SK-N-SH (cell line): ENCODE results near the gene NTM. TPM values are rescaled to one million over a fixed set of nuclear protein-coding genes. Genes with fewer than 3 reads are reported as not detected.

Experiments used
- CTCF ChIA-PET: fragments of 300-600, 350-600 bp; formaldehyde crosslinking; extraction: SDS; loops from one replicate; lab custom pipeline; 2021; lab: Yijun Ruan, JAX
- POLR2A ChIA-PET: fragments of 350-600 bp; sonication (Branson Sonifier 250); formaldehyde crosslinking; extraction: SDS; loops from one replicate; lab custom pipeline; 2020; ENCODE audit warnings: antibody characterized with exemption, inconsistent platforms; lab: Yijun Ruan, JAX
- DNase-seq: peaks from one replicate; pipeline ENCODE4 v3.0.0; 2012
- H2AFZ ChIP-seq: fragments of 200-600 bp; sonication (generic); 2 replicates; pipeline ENCODE4 v1.8.1; 2016; ENCODE audit warnings: antibody characterized with exemption, mild to moderate bottlenecking, low read depth
- H3F3A ChIP-seq: fragments of 200-600 bp; sonication (generic); replicated peaks from 2 replicates; pipeline ENCODE3; 2016; ENCODE audit warnings: antibody characterized with exemption, mild to moderate bottlenecking; ENCODE audit not compliant: insufficient read depth
- H3K27ac ChIP-seq, 2 experiments: fragments of 200-500 bp in 1 of 2; fragments of 200-600 bp in 1 of 2; sonication (Bioruptor generic) in 1 of 2; sonication (generic), shearing (Covaris generic) in 1 of 2; 2 replicates each; pipeline versions ENCODE4 v1.5.1 to v1.6.1; 2014 to 2016; ENCODE audit warnings: low read depth in 2 of 2, inconsistent platforms in 1 of 2, low read length in 1 of 2, mild to moderate bottlenecking in 1 of 2, mixed read lengths in 1 of 2
- H3K27me3 ChIP-seq: fragments of 200-600 bp; sonication (generic), shearing (Covaris generic); 2 replicates; pipeline ENCODE4 v1.6.1; 2016; ENCODE audit warnings: mixed run types; ENCODE audit not compliant: insufficient read depth
- H3K36me3 ChIP-seq, 2 experiments: fragments of 200-500 bp in 1 of 2; fragments of 200-600 bp in 1 of 2; sonication (Bioruptor generic) in 1 of 2; sonication (generic) in 1 of 2; replicated peaks in 1 of 2; 2 replicates each; pipeline versions ENCODE3 to v1.5.1; 2014 to 2016; ENCODE audit warnings: low read length in 1 of 2, mild to moderate bottlenecking in 1 of 2; ENCODE audit not compliant: insufficient read depth in 2 of 2, control insufficient read depth in 1 of 2
- H3K4me1 ChIP-seq, 2 experiments: fragments of 200-500 bp in 1 of 2; fragments of 200-600 bp in 1 of 2; sonication (Bioruptor generic) in 1 of 2; sonication (generic), shearing (Covaris generic) in 1 of 2; 2 replicates each; pipeline versions ENCODE4 v1.5.1 to v1.6.1; 2014 to 2016; ENCODE audit warnings: low read depth in 1 of 2, low read length in 1 of 2, mixed run types in 1 of 2; ENCODE audit not compliant: insufficient read depth in 2 of 2, control insufficient read depth in 1 of 2
- H3K4me2 ChIP-seq: fragments of 200-600 bp; sonication (generic), shearing (Covaris generic); 2 replicates; pipeline ENCODE4 v1.6.1; 2017; ENCODE audit warnings: mixed run types
- H3K4me3 ChIP-seq, 2 experiments: fragments of 200-500 bp in 1 of 2; fragments of 200-600 bp in 1 of 2; sonication (Bioruptor generic) in 1 of 2; sonication (generic), shearing (Covaris generic) in 1 of 2; 2 replicates each; pipeline versions ENCODE4 v1.5.1 to v1.8.1; 2014 to 2016; ENCODE audit warnings: low read depth in 2 of 2, inconsistent platforms in 1 of 2, low read length in 1 of 2, mild to moderate bottlenecking in 1 of 2, mixed read lengths in 1 of 2, moderate library complexity in 1 of 2
- H3K79me2 ChIP-seq: fragments of 200-600 bp; sonication (generic); 2 replicates; pipeline ENCODE4 v1.8.1; 2017; ENCODE audit warnings: mild to moderate bottlenecking; ENCODE audit not compliant: insufficient read depth
- H3K9ac ChIP-seq: fragments of 200-600 bp; sonication (generic); 2 replicates; pipeline ENCODE4 v1.6.1; 2017; ENCODE audit warnings: mixed run types
- H3K9me2 ChIP-seq: fragments of 200-600 bp; sonication (generic); 2 replicates; pipeline ENCODE4 v1.6.1; 2017; ENCODE audit warnings: mixed run types
- H3K9me3 ChIP-seq: fragments of 200-600 bp; sonication (generic); 2 replicates; pipeline ENCODE4 v1.6.1; 2017; ENCODE audit warnings: mixed run types, mild to moderate bottlenecking, moderate library complexity
- H4K20me1 ChIP-seq: fragments of 200-600 bp; sonication (generic); 2 replicates; pipeline ENCODE4 v1.6.1; 2017; ENCODE audit warnings: mild to moderate bottlenecking, mixed run types; ENCODE audit not compliant: insufficient read depth
- CHD2 ChIP-seq: fragments of 150-350 bp; IDR thresholded peaks from 2 replicates; pipeline ENCODE4 v1.6.1; 2018; ENCODE audit warnings: low read length; ENCODE audit not compliant: partially characterized antibody
- CTCF ChIP-seq: fragments of 200-600 bp; sonication (generic); IDR thresholded peaks from 2 replicates; pipeline ENCODE4 v1.6.1; 2017; ENCODE audit warnings: antibody characterized with exemption, mild to moderate bottlenecking, moderate library complexity
- EP300 ChIP-seq, 2 experiments: IDR thresholded peaks; 2 replicates each; pipeline versions ENCODE4 v1.4.0 to v1.6.1; 2012; ENCODE audit warnings: borderline replicate concordance in 1 of 2, low read depth in 1 of 2, low read length in 1 of 2
- FOXJ3 ChIP-seq: sonication (generic); formaldehyde crosslinking; IDR thresholded peaks from 2 replicates; pipeline ENCODE4 v1.5.1; 2020; ENCODE audit warnings: mild to moderate bottlenecking, missing genetic modification reagents
- FOXM1 ChIP-seq: IDR thresholded peaks from 2 replicates; pipeline ENCODE4 v1.4.0; 2012; ENCODE audit warnings: low read depth, mild to moderate bottlenecking
- GABPA ChIP-seq: IDR thresholded peaks from 2 replicates; pipeline ENCODE4 v1.4.0; 2012; ENCODE audit warnings: low read depth, mild to moderate bottlenecking
- RAD21 ChIP-seq: IDR thresholded peaks from 2 replicates; pipeline ENCODE4 v1.6.1; 2012; ENCODE audit warnings: mild to moderate bottlenecking, low read length
- SMC3 ChIP-seq: IDR thresholded peaks from 2 replicates; pipeline ENCODE4 v1.6.1; 2012; ENCODE audit warnings: low read depth, low read length, improper control_type of control experiment
- YY1 ChIP-seq: IDR thresholded peaks from 2 replicates; pipeline ENCODE4 v1.4.0; 2012; ENCODE audit warnings: low read depth, mild to moderate bottlenecking
- WGBS: methylation state at CpG from one replicate; pipeline ENCODE4 v1.1.6; 2017; ENCODE audit warnings: low lambda C conversion rate; 5-methylcytosine and 5-hydroxymethylcytosine counted together
- polyA plus RNA-seq, 3 experiments: library from polyadenylated mRNA; depleted of rRNA; stranded (reverse); fragments of >200 nt; gene quantifications; 2 replicates each; pipeline ENCODE4 v1.2.3, GENCODE V29; 2012
- TF ChIP-seq, protein P1 (sequence below): IDR thresholded peaks from 2 replicates; pipeline ENCODE4 v1.4.0; 2012; ENCODE audit warnings: low read depth, borderline replicate concordance
- TF ChIP-seq, protein P2 (sequence below): IDR thresholded peaks from 2 replicates; pipeline ENCODE4 v1.4.0; 2012; ENCODE audit warnings: low read depth

NTM gene
- polyA plus RNA-seq, 1 of the 3 experiments (the other 2 are of a cell fraction), result 20.0 TPM

DNA sequence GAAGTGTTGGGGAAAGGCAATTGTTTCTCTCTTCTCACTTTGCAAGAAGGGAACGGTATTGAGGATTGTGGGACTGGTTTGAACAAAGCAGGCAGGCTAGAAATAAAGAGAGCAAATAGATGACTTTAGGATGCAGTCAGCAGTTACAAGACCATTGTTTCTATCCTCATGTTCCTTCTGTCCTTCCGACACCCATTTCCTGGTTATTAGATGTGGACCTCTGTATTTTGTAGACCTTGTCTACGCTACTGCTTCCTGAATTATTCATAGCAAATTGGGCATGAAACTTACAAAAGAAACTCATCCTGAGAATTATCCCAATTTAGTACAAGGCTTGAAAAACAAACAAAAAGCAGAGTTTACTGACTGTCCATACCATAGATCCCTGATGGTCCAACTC is 656.3 kb downstream of the NTM start:
- Histone ChIP-seq H2AFZ (no peak overlapping the region), H3K4me3 (no peak overlapping the region), H3K9me2 (no peaks in the 10 kb centered on the region), H3K9ac (no peak overlapping the region), H3K79me2 (peaks cover 12% of the 10 kb centered on the region; the same call in 1 of the 2 replicates), H4K20me1 (no peaks in the 10 kb centered on the region), H3K36me3 (no peaks in the 10 kb centered on the region), H3K4me1 (peaks cover 6 to 55% of the 10 kb centered on the region in 2 experiments), H3K9me3 (no peaks in the 10 kb centered on the region), H3F3A (peaks cover 16% of the 10 kb centered on the region), H3K4me2 (no peak overlapping the region), H3K27me3 (no peaks in the 10 kb centered on the region), H3K27ac (peak overlapping the region in 1 of 2 experiments; percentile 81; a peak in 1 of 4 replicates)
- DNase-seq, result no peak
- ChIA-PET CTCF (interaction anchor here (1.2 to 1.7 kb wide), 2 partner anchors 159 to 278 kb away, joined by 3 to 11 read pairs; no protein-coding TSS in a partner anchor), POLR2A (no interaction called here)
- 90% methylated on average over 3 of the region's 3 CpGs for whole genome bisulfite sequencing
- TF ChIP-seq FOXM1 (no peak), GABPA (no peak), CTCF (no peak)
- TF ChIP-seq, protein P1, sequence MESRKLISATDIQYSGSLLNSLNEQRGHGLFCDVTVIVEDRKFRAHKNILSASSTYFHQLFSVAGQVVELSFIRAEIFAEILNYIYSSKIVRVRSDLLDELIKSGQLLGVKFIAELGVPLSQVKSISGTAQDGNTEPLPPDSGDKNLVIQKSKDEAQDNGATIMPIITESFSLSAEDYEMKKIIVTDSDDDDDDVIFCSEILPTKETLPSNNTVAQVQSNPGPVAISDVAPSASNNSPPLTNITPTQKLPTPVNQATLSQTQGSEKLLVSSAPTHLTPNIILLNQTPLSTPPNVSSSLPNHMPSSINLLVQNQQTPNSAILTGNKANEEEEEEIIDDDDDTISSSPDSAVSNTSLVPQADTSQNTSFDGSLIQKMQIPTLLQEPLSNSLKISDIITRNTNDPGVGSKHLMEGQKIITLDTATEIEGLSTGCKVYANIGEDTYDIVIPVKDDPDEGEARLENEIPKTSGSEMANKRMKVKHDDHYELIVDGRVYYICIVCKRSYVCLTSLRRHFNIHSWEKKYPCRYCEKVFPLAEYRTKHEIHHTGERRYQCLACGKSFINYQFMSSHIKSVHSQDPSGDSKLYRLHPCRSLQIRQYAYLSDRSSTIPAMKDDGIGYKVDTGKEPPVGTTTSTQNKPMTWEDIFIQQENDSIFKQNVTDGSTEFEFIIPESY, result no peak

DNA sequence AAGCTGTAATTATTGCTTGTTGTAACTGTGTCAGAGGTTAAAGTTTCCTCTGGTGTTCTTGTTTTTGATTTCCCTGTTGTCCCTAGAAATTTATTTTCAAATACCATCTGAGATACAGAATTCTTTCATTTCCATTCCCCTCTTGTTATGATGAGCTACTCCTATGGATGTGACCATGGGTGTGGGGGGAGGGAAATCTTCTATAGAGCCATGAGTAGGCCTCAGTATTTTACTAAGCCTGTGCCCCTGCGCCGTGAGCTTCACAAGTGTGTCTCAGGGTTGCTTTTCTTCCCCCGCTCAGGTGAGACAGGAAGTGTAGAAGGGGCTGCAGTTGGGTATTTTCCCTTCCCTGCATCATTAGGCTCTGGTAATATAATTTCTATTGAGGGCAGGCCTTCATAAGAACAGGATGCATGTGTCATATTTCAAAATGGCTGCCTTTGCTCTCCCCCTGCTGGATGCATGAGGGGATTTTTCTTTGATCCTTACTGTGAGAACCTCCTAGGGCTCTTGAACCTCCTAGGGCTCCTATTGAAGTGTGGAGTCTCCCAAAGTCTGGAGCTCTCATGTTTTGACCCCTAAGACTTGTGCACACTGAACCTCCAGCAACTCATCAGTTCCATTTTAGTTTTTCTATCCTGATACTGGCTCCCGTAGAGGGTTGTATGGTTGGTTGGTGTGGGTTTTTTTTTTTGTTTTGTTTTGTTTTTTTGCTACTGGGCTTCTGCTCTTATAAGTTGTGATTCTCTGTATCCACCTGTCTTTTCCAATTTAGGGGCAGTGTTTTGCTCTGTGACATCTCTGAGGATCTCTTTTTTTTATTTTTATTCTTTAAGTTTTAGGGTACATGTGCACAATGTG is 658.2 kb downstream of the NTM start:
- DNase-seq, result peak; percentile 46
- peaks cover 0 to 62% of the 10 kb centered on the region in 2 experiments; a peak in 2 of 4 replicates for H3K4me1 ChIP-seq
- no peaks in the 10 kb centered on the region for H3K9me3 ChIP-seq
- H3K36me3 ChIP-seq, result no peaks in the 10 kb centered on the region
- 0 out of 4 replicates have a peak overlapping the region, but pooled peaks of 1 of the 2 experiments have one; percentile 33 for H3K27ac ChIP-seq
- peaks cover 12% of the 10 kb centered on the region; the same call in 1 of the 2 replicates for H3K79me2 ChIP-seq
- no peak overlapping the region for H3K9ac ChIP-seq
- no peak overlapping the region for H3K4me2 ChIP-seq
- TF ChIP-seq, protein P2, sequence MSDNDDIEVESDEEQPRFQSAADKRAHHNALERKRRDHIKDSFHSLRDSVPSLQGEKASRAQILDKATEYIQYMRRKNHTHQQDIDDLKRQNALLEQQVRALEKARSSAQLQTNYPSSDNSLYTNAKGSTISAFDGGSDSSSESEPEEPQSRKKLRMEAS, result peak; percentile 20; the same call in 1 of the 2 replicates
- peak; percentile 68 for TF ChIP-seq CTCF
- TF ChIP-seq SMC3, result peak; percentile 75
- no peak for TF ChIP-seq FOXJ3 (CRISPR knock-in tag)
- TF ChIP-seq CHD2, result no peak
- peak; percentile 80 for TF ChIP-seq RAD21
- peak; percentile 84 for TF ChIP-seq YY1
- TF ChIP-seq EP300 (IDR thresholded peaks at IDR 0.05; ENCODE audit: borderline replicate concordance in 1 of 2, low read depth in 1 of 2, low read length in 1 of 2), result no peak
- TF ChIP-seq, all 33 proteins: peak for 5
- ChIA-PET CTCF (interaction anchor here (0.7 to 3.9 kb wide), 22 partner anchors 9 to 1036 kb away, joined by 3 to 79 read pairs (median 4); no protein-coding TSS in a partner anchor), POLR2A (no interaction called here)
- Histone ChIP-seq H2AFZ (no peak overlapping the region), H4K20me1 (no peaks in the 10 kb centered on the region), H3K9me2 (no peaks in the 10 kb centered on the region), H3K4me3 (no peak overlapping the region), H3K27me3 (no peaks in the 10 kb centered on the region), H3F3A (peaks cover 33% of the 10 kb centered on the region)
- WGBS, result 90% methylated on average over 4 of the region's 4 CpGs
